ENCODE data around the gene SYT9.

SYT9 gene

GRCh38 chr11:7494086-7494745, 242.5 kb downstream of the SYT9 start:
- Histone ChIP-seq H3K4me3 (ENCODE audit: insufficient read depth, low read depth, low read length) (no peak overlapping the region), H3K27me3 (ENCODE audit: control insufficient read depth, insufficient read depth, low read length, poor library complexity, severe bottlenecking) (no peaks in the 10 kb centered on the region), H3K27ac (ENCODE audit: insufficient read depth, low read depth, low read length, poor library complexity, severe bottlenecking) (no peak overlapping the region), H3K4me1 (ENCODE audit: control insufficient read depth, insufficient read depth, low read length) (peaks cover 2% of the 10 kb centered on the region), H3K9me3 (ENCODE audit: control insufficient read depth, low read length) (no peaks in the 10 kb centered on the region), H3K36me3 (ENCODE audit: control insufficient read depth, insufficient read depth, low read length) (no peaks in the 10 kb centered on the region)
- 96 to 99% methylated on average over 4 to 5 of the region's 5 CpGs for WGBS, 2 experiments

GRCh38 chr11:7495882-7496551, 244.3 kb downstream of the SYT9 start:
- WGBS, 2 experiments, result 94 to 96% methylated on average over 4 of the region's 4 CpGs
- Histone ChIP-seq H3K27ac (ENCODE audit: insufficient read depth, low read depth, low read length, poor library complexity, severe bottlenecking) (no peak overlapping the region), H3K27me3 (ENCODE audit: control insufficient read depth, insufficient read depth, low read length, poor library complexity, severe bottlenecking) (no peaks in the 10 kb centered on the region), H3K4me1 (ENCODE audit: control insufficient read depth, insufficient read depth, low read length) (peaks cover 3% of the 10 kb centered on the region), H3K36me3 (ENCODE audit: control insufficient read depth, insufficient read depth, low read length) (no peaks in the 10 kb centered on the region), H3K4me3 (ENCODE audit: insufficient read depth, low read depth, low read length) (no peak overlapping the region), H3K9me3 (ENCODE audit: control insufficient read depth, low read length) (no peaks in the 10 kb centered on the region)

GRCh38 chr11:7498193-7498592, 246.5 kb downstream of the SYT9 start:
- 91 to 95% methylated on average over 4 of the region's 4 CpGs for WGBS, 2 experiments
- Histone ChIP-seq H3K27ac (ENCODE audit: insufficient read depth, low read depth, low read length, poor library complexity, severe bottlenecking) (no peak overlapping the region), H3K36me3 (ENCODE audit: control insufficient read depth, insufficient read depth, low read length) (no peaks in the 10 kb centered on the region), H3K27me3 (ENCODE audit: control insufficient read depth, insufficient read depth, low read length, poor library complexity, severe bottlenecking) (no peaks in the 10 kb centered on the region), H3K4me3 (ENCODE audit: insufficient read depth, low read depth, low read length) (no peak overlapping the region), H3K9me3 (ENCODE audit: control insufficient read depth, low read length) (no peaks in the 10 kb centered on the region), H3K4me1 (ENCODE audit: control insufficient read depth, insufficient read depth, low read length) (peaks cover 3% of the 10 kb centered on the region)

GRCh38 chr11:7499081-7499480, 247.4 kb downstream of the SYT9 start:
- H3K9me3 ChIP-seq (ENCODE audit: control insufficient read depth, low read length), result no peaks in the 10 kb centered on the region
- H3K4me1 ChIP-seq (ENCODE audit: control insufficient read depth, insufficient read depth, low read length), result peaks cover 3% of the 10 kb centered on the region
- WGBS, 2 experiments, result 86 to 87% methylated on average over 1 of the region's 1 CpG
- H3K4me3 ChIP-seq (ENCODE audit: insufficient read depth, low read depth, low read length), result no peak overlapping the region
- H3K27ac ChIP-seq (ENCODE audit: insufficient read depth, low read depth, low read length, poor library complexity, severe bottlenecking), result no peak overlapping the region
- no peaks in the 10 kb centered on the region for H3K27me3 ChIP-seq (ENCODE audit: control insufficient read depth, insufficient read depth, low read length, poor library complexity, severe bottlenecking)
- no peaks in the 10 kb centered on the region for H3K36me3 ChIP-seq (ENCODE audit: control insufficient read depth, insufficient read depth, low read length)

- Histone ChIP-seq H3K4me3 (ENCODE audit: insufficient read depth, low read depth, low read length) (no peak overlapping the region), H3K9me3 (ENCODE audit: control insufficient read depth, low read length) (no peaks in the 10 kb centered on the region), H3K27me3 (ENCODE audit: control insufficient read depth, insufficient read depth, low read length, poor library complexity, severe bottlenecking) (no peaks in the 10 kb centered on the region), H3K36me3 (ENCODE audit: control insufficient read depth, insufficient read depth, low read length) (no peaks in the 10 kb centered on the region), H3K27ac (ENCODE audit: insufficient read depth, low read depth, low read length, poor library complexity, severe bottlenecking) (no peak overlapping the region), H3K4me1 (ENCODE audit: control insufficient read depth, insufficient read depth, low read length) (peaks cover 3% of the 10 kb centered on the region)
- WGBS, 2 experiments, result 85% methylated on average over 3 of the region's 3 CpGs
These were observed 248.5 kb downstream of the SYT9 start for GRCh38 chr11:7500251-7500650.

- Histone ChIP-seq H3K27me3 (ENCODE audit: control insufficient read depth, insufficient read depth, low read length, poor library complexity, severe bottlenecking) (no peaks in the 10 kb centered on the region), H3K27ac (ENCODE audit: insufficient read depth, low read depth, low read length, poor library complexity, severe bottlenecking) (no peak overlapping the region), H3K36me3 (ENCODE audit: control insufficient read depth, insufficient read depth, low read length) (no peaks in the 10 kb centered on the region), H3K4me1 (ENCODE audit: control insufficient read depth, insufficient read depth, low read length) (peaks cover 3% of the 10 kb centered on the region), H3K4me3 (ENCODE audit: insufficient read depth, low read depth, low read length) (no peak overlapping the region), H3K9me3 (ENCODE audit: control insufficient read depth, low read length) (no peaks in the 10 kb centered on the region)
- WGBS, 2 experiments, result 69 to 75% methylated on average over 3 of the region's 3 CpGs
These were observed 249.5 kb downstream of the SYT9 start for GRCh38 chr11:7501251-7501650.

GRCh38 chr11:7501894-7502293, 250.2 kb downstream of the SYT9 start:
- Histone ChIP-seq H3K4me3 (ENCODE audit: insufficient read depth, low read depth, low read length) (no peak overlapping the region), H3K4me1 (ENCODE audit: control insufficient read depth, insufficient read depth, low read length) (peaks cover 3% of the 10 kb centered on the region), H3K9me3 (ENCODE audit: control insufficient read depth, low read length) (no peaks in the 10 kb centered on the region), H3K27me3 (ENCODE audit: control insufficient read depth, insufficient read depth, low read length, poor library complexity, severe bottlenecking) (no peaks in the 10 kb centered on the region), H3K27ac (ENCODE audit: insufficient read depth, low read depth, low read length, poor library complexity, severe bottlenecking) (no peak overlapping the region), H3K36me3 (ENCODE audit: control insufficient read depth, insufficient read depth, low read length) (no peaks in the 10 kb centered on the region)
- WGBS, 2 experiments, result 91 to 92% methylated on average over 4 of the region's 4 CpGs

- no peaks in the 10 kb centered on the region for H3K36me3 ChIP-seq (ENCODE audit: control insufficient read depth, insufficient read depth, low read length)
- no peaks in the 10 kb centered on the region for H3K4me1 ChIP-seq (ENCODE audit: control insufficient read depth, insufficient read depth, low read length)
- H3K27ac ChIP-seq (ENCODE audit: insufficient read depth, low read depth, low read length, poor library complexity, severe bottlenecking), result no peak overlapping the region
- no peaks in the 10 kb centered on the region for H3K9me3 ChIP-seq (ENCODE audit: control insufficient read depth, low read length)
- no peak overlapping the region for H3K4me3 ChIP-seq (ENCODE audit: insufficient read depth, low read depth, low read length)
- H3K27me3 ChIP-seq (ENCODE audit: control insufficient read depth, insufficient read depth, low read length, poor library complexity, severe bottlenecking), result no peaks in the 10 kb centered on the region
- WGBS, 2 experiments, result 94 to 99% methylated on average over 3 of the region's 3 CpGs
These were observed 254.5 kb downstream of the SYT9 start for GRCh38 chr11:7506243-7506642.

GRCh38 chr11:7508087-7508486, 256.4 kb downstream of the SYT9 start:
- no peaks in the 10 kb centered on the region for H3K36me3 ChIP-seq (ENCODE audit: control insufficient read depth, insufficient read depth, low read length)
- 93 to 100% methylated on average over 3 of the region's 3 CpGs for WGBS, 2 experiments
- no peak overlapping the region for H3K27ac ChIP-seq (ENCODE audit: insufficient read depth, low read depth, low read length, poor library complexity, severe bottlenecking)
- peaks cover 4% of the 10 kb centered on the region for H3K4me1 ChIP-seq (ENCODE audit: control insufficient read depth, insufficient read depth, low read length)
- no peaks in the 10 kb centered on the region for H3K9me3 ChIP-seq (ENCODE audit: control insufficient read depth, low read length)
- H3K4me3 ChIP-seq (ENCODE audit: insufficient read depth, low read depth, low read length), result no peak overlapping the region
- H3K27me3 ChIP-seq (ENCODE audit: control insufficient read depth, insufficient read depth, low read length, poor library complexity, severe bottlenecking), result no peaks in the 10 kb centered on the region

GRCh38 chr11:7509966-7510365, 258.3 kb downstream of the SYT9 start:
- no peaks in the 10 kb centered on the region for H3K9me3 ChIP-seq (ENCODE audit: control insufficient read depth, low read length)
- H3K4me3 ChIP-seq (ENCODE audit: insufficient read depth, low read depth, low read length), result no peak overlapping the region
- 83 to 93% methylated on average over 2 of the region's 2 CpGs for WGBS, 2 experiments
- H3K27me3 ChIP-seq (ENCODE audit: control insufficient read depth, insufficient read depth, low read length, poor library complexity, severe bottlenecking), result peaks cover 14% of the 10 kb centered on the region
- H3K4me1 ChIP-seq (ENCODE audit: control insufficient read depth, insufficient read depth, low read length), result peaks cover 5% of the 10 kb centered on the region
- H3K36me3 ChIP-seq (ENCODE audit: control insufficient read depth, insufficient read depth, low read length), result no peaks in the 10 kb centered on the region
- H3K27ac ChIP-seq (ENCODE audit: insufficient read depth, low read depth, low read length, poor library complexity, severe bottlenecking), result no peak overlapping the region

Measured in ectodermal cell (in vitro differentiated cells).